IMR-90 (cell line): ENCODE data around the gene CD164L2. TPM values are rescaled to one million over a fixed set of nuclear protein-coding genes. Genes with fewer than 3 reads are reported as not detected.
A peak's percentile ranks its signal among the peaks of the same experiment; 100 is the strongest.

Experiments
- ATAC-seq: fragments of 200-7000 bp; cut with Tn5 transposase; 2 replicates; pipeline ENCODE4 v1.9.1; 2020; ENCODE audit warnings: low read depth, mild to moderate bottlenecking, moderate library complexity
- BruUV-seq: library from RNA; stranded (reverse); fragments of 400-500 nt; replicated peaks from 2 replicates; lab custom pipeline; 2021; lab: Mats Ljungman, UMichigan
- CTCF ChIA-PET: fragments of 300-600 bp; formaldehyde crosslinking; extraction: SDS; loops from one replicate; lab custom pipeline; 2021; ENCODE audit warnings: antibody characterized with exemption; lab: Yijun Ruan, JAX
- POLR2A ChIA-PET: fragments of 300-600 bp; sonication (Branson Sonifier 250); formaldehyde crosslinking; loops from one replicate; lab custom pipeline; 2022; ENCODE audit warnings: antibody characterized with exemption; ENCODE audit not compliant: unreplicated experiment; lab: Charles Lee
- DNase-seq: peaks from one replicate; pipeline ENCODE4 v3.0.0; 2013
- H2AFZ ChIP-seq: replicated peaks from 2 replicates; pipeline ENCODE3; 2013; ENCODE audit warnings: low read length, mild to moderate bottlenecking; ENCODE audit not compliant: poor library complexity
- H2AK5ac ChIP-seq: 2 replicates; pipeline ENCODE4 v1.6.1; 2013; ENCODE audit warnings: low read depth, low read length, inconsistent platforms
- H2AK9ac ChIP-seq: replicated peaks from 2 replicates; pipeline ENCODE3; 2013; ENCODE audit warnings: mild to moderate bottlenecking, low read depth, low read length, moderate library complexity; ENCODE audit not compliant: poor library complexity
- H2BK120ac ChIP-seq: 2 replicates; pipeline ENCODE4 v1.6.1; 2013; ENCODE audit warnings: low read depth, low read length, inconsistent platforms
- H2BK15ac ChIP-seq: 3 replicates; pipeline ENCODE4 v1.6.1; 2013; ENCODE audit warnings: low read depth, low read length, inconsistent platforms
- H2BK20ac ChIP-seq: 2 replicates; pipeline ENCODE4 v1.6.1; 2013; ENCODE audit warnings: low read depth, mild to moderate bottlenecking, inconsistent platforms, low read length, moderate library complexity
- H2BK5ac ChIP-seq: 2 replicates; pipeline ENCODE4 v1.6.1; 2013; ENCODE audit warnings: mild to moderate bottlenecking, low read depth, low read length, inconsistent platforms; ENCODE audit not compliant: poor library complexity, severe bottlenecking
- H3K14ac ChIP-seq: replicated peaks from 2 replicates; pipeline ENCODE4 v1.6.1; 2013; ENCODE audit warnings: low read depth, low read length, inconsistent platforms
- H3K18ac ChIP-seq: 2 replicates; pipeline ENCODE4 v1.6.1; 2013; ENCODE audit warnings: low read depth, low read length, control low read depth
- H3K23ac ChIP-seq: 2 replicates; pipeline ENCODE4 v1.6.1; 2013; ENCODE audit warnings: low read depth, low read length, inconsistent platforms
- H3K27ac ChIP-seq: 2 replicates; pipeline ENCODE4 v1.5.1; 2013; ENCODE audit warnings: mild to moderate bottlenecking, control low read depth, low read length; ENCODE audit not compliant: insufficient read depth
- H3K27me3 ChIP-seq: 2 replicates; pipeline ENCODE4 v1.6.1; 2013; ENCODE audit warnings: low read length; ENCODE audit not compliant: control insufficient read depth, insufficient read depth
- H3K36me3 ChIP-seq: 2 replicates; pipeline ENCODE4 v1.6.1; 2013; ENCODE audit warnings: low read length, mixed read lengths; ENCODE audit not compliant: control insufficient read depth, insufficient read depth
- H3K4ac ChIP-seq: 2 replicates; pipeline ENCODE4 v1.6.1; 2013; ENCODE audit warnings: low read depth, low read length, inconsistent platforms
- H3K4me1 ChIP-seq: 2 replicates; pipeline ENCODE4 v1.6.1; 2013; ENCODE audit warnings: low read length, mixed read lengths; ENCODE audit not compliant: control insufficient read depth, insufficient read depth
- H3K4me2 ChIP-seq: 2 replicates; pipeline ENCODE4 v1.6.1; 2013; ENCODE audit warnings: low read depth, mild to moderate bottlenecking, control low read depth, low read length, moderate library complexity
- H3K4me3 ChIP-seq: 2 replicates; pipeline ENCODE4 v1.5.1; 2013; ENCODE audit warnings: low read depth, mild to moderate bottlenecking, control low read depth, low read length, moderate library complexity; ENCODE audit not compliant: insufficient read depth
- H3K56ac ChIP-seq: 2 replicates; pipeline ENCODE4 v1.6.1; 2013; ENCODE audit warnings: low read length, inconsistent platforms; ENCODE audit not compliant: insufficient read depth; ENCODE audit errors: extremely low read depth
- H3K79me1 ChIP-seq, 2 experiments: 2 replicates each; pipeline ENCODE4 v1.6.1; 2013; ENCODE audit warnings: low read length in 2 of 2, inconsistent platforms in 1 of 2, low read depth in 1 of 2
- H3K9ac ChIP-seq: 2 replicates; pipeline ENCODE4 v1.6.1; 2013; ENCODE audit warnings: low read depth, low read length, control low read depth
- H3K9me1 ChIP-seq: 2 replicates; pipeline ENCODE4 v1.6.1; 2013; ENCODE audit warnings: low read length, inconsistent platforms; ENCODE audit not compliant: insufficient read depth
- H3K9me3 ChIP-seq: 2 replicates; pipeline ENCODE4 v1.6.1; 2013; ENCODE audit warnings: low read length; ENCODE audit not compliant: control insufficient read depth, insufficient read depth
- H4K20me1 ChIP-seq: 2 replicates; pipeline ENCODE4 v1.6.1; 2013; ENCODE audit warnings: low read length, inconsistent platforms; ENCODE audit not compliant: insufficient read depth
- H4K5ac ChIP-seq: 2 replicates; pipeline ENCODE4 v1.6.1; 2013; ENCODE audit warnings: mild to moderate bottlenecking, low read depth, low read length, control low read depth
- H4K8ac ChIP-seq, 2 experiments: 2 replicates each; pipeline ENCODE4 v1.6.1; 2013; ENCODE audit warnings: low read depth in 2 of 2, low read length in 2 of 2, control low read depth in 1 of 2, inconsistent platforms in 1 of 2
- H4K91ac ChIP-seq: 2 replicates; pipeline ENCODE4 v1.6.1; 2013; ENCODE audit warnings: low read depth, low read length, inconsistent platforms; ENCODE audit not compliant: insufficient read depth
- BHLHE40 ChIP-seq: fragments of 150-350 bp; IDR thresholded peaks from 2 replicates; pipeline ENCODE4 v1.6.1; 2016; ENCODE audit warnings: mild to moderate bottlenecking, low read depth, low read length
- CHD1 ChIP-seq: IDR thresholded peaks from 2 replicates; pipeline ENCODE4 v1.6.1; 2012; ENCODE audit warnings: low read depth, low read length, improper control_type of control experiment
- FOS ChIP-seq: fragments of 150-350 bp; IDR thresholded peaks from 2 replicates; pipeline ENCODE4 v1.6.1; 2016; ENCODE audit warnings: low read depth, low read length
- MAZ ChIP-seq: IDR thresholded peaks from 2 replicates; pipeline ENCODE4 v1.6.1; 2012; ENCODE audit warnings: low read depth, mild to moderate bottlenecking, low read length, improper control_type of control experiment, moderate library complexity, borderline replicate concordance
- POLR2A ChIP-seq: IDR thresholded peaks from 2 replicates; pipeline ENCODE4 v1.6.1; 2012; ENCODE audit warnings: mild to moderate bottlenecking, low read depth, low read length
- RFX5 ChIP-seq: IDR thresholded peaks from 2 replicates; pipeline ENCODE4 v1.8.0; 2012; ENCODE audit warnings: low read depth, mild to moderate bottlenecking, low read length, moderate library complexity
- WGBS, 2 experiments: methylation state at CpG; one replicate each; pipeline versions ENCODE4 v1.1.5 to v1.1.7; 2013; ENCODE audit warnings: missing lambda C conversion rate in 2 of 2; ENCODE audit not compliant: insufficient read length in 1 of 2; ENCODE audit errors: extremely low coverage in 2 of 2; 5-methylcytosine and 5-hydroxymethylcytosine counted together
- dilution Hi-C: fragments of 300-500 bp; cut with HindIII; formaldehyde crosslinking; loops from one replicate; pipeline ENCODE4 v1.14.3; 2018; ENCODE audit warnings: low sequenced_read_pairs; ENCODE audit not compliant: unreplicated experiment
- in situ Hi-C: fragments of 300-500 bp; cut with MboI; formaldehyde crosslinking; loops from 3 replicates; pipeline ENCODE4 v1.14.3; 2019; ENCODE audit warnings: low sequenced_read_pairs, inconsistent platforms, mixed read lengths
- intact Hi-C: fragments of 100-400 bp; cut with micrococcal nuclease; formaldehyde crosslinking; loops from 2 replicates; pipeline ENCODE4 v1.10.0; 2022
- polyA plus RNA-seq, 3 experiments: library from polyadenylated mRNA; depleted of rRNA; stranded (reverse); fragments of >200 nt; gene quantifications; 2 replicates each; pipeline ENCODE4 v1.2.3, GENCODE V29; 2012; ENCODE audit warnings: low replicate concordance in 1 of 3
- total RNA-seq: library from RNA; depleted of rRNA; stranded (reverse); fragments of >200 nt; gene quantifications from 2 replicates; pipeline ENCODE4 v1.2.3, GENCODE V29; 2012
- TF ChIP-seq, protein P1 (sequence below): fragments of 150-350 bp; IDR thresholded peaks from 2 replicates; pipeline ENCODE4 v1.6.1; 2016; ENCODE audit warnings: low read depth, mild to moderate bottlenecking, low read length, moderate library complexity, borderline replicate concordance

The CD164L2 gene
- total and polyA plus RNA-seq, 2 of the 4 experiments (the other 2 are of a cell fraction), result not detected

DNA sequence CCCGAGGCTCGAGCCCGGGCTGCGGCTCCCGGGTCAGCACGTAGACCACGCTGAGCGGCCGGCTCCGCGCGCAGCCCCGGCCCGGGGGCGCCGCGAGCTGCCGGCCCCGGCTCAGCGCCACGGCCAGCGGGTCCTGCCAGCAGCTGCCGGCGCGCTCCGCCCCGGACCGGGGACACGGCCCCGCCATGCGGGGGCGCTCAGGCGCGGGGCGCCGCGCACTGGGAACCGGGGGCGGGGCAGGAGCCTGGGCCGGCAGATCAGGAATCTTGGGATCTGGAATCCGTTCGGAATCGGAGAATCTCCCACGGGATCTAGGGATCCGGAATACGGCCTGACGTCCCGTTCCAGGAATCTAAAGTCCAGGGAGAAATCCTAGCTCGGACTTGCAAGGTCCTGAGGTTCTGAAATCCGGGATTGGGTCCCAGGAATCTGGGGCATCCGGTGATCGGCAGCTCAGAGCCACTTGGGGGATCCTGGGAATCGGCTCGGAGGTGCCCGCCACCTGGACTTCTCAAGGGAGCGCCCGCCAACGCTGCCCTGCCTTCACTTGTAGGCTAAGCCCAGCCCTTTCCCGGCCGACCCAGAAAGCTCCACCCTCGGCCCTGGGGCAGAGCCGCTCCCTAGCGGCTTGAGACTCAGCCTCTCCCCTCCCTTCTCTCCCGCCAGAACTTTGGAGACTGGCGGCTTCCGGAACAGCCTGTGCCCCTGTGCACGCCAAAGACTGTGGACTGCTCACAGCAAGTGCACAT is 16.5 kb downstream of the CD164L2 start, which contains the start of gene MAP3K6 (continued):
- TF ChIP-seq RFX5 (no peak), MAZ (peak; percentile 84; the same call in 1 of the 2 replicates), POLR2A (no peak; the same call in 1 of the 2 replicates)

DNA sequence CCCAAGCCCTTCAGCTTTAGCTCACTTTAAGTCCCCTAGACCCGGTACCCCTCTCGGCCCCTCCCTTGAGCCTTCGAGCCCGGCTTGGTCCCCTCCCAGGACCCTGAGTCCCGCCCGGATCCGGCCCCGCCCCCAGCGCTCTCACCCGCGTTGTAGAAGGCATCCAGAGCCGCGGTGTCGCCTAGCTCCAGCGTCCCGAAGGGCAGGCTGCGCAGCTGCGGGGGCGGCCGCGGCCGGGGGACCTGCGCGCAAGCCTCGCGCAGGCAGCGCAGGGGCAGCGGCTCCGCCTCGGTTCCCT is 17.1 kb downstream of the CD164L2 start:
- Histone ChIP-seq H2BK15ac (no peak overlapping the region), H3K4ac (peak overlapping the region; percentile 91), H2BK20ac (no peak overlapping the region), H3K9ac (peak overlapping the region; percentile 88), H2AK5ac (no peak overlapping the region), H3K27ac (peak overlapping the region; percentile 90), H3K56ac (peak overlapping the region; percentile 70; the same call in 1 of the 2 replicates), H2AK9ac (peak overlapping the region; percentile 91), H3K79me1 (peaks cover 6 to 24% of the 10 kb centered on the region in 2 experiments; a peak in 3 of 4 replicates), H4K8ac (peak overlapping the region; percentile 24 to 66; a peak in 2 of 4 replicates), H4K91ac (peak overlapping the region; percentile 58; the same call in 1 of the 2 replicates), H2BK5ac (peak overlapping the region; percentile 84), H3K36me3 (peaks cover 24% of the 10 kb centered on the region), H3K4me3 (peak overlapping the region; percentile 77), H2BK120ac (peak overlapping the region; percentile 54; the same call in 1 of the 2 replicates), H3K9me1 (peaks cover 18% of the 10 kb centered on the region), H4K20me1 (peaks cover 2% of the 10 kb centered on the region; the same call in 1 of the 2 replicates), H3K9me3 (no peaks in the 10 kb centered on the region), H3K18ac (peak overlapping the region; percentile 38; the same call in 1 of the 2 replicates), H3K27me3 (no peaks in the 10 kb centered on the region), H3K4me2 (peak overlapping the region; percentile 81), H4K5ac (0 out of 2 replicates have a peak overlapping the region, but pooled peaks have one; percentile 31), H2AFZ (peak overlapping the region; percentile 99), H3K23ac (no peak overlapping the region), H3K14ac (peak overlapping the region; percentile 86), H3K4me1 (peaks cover 11% of the 10 kb centered on the region)
- no peak for TF ChIP-seq BHLHE40
- 0 out of 2 replicates have a peak, but pooled peaks have one; percentile 40 for TF ChIP-seq CHD1
- no peak for TF ChIP-seq FOS
- TF ChIP-seq, protein P1, sequence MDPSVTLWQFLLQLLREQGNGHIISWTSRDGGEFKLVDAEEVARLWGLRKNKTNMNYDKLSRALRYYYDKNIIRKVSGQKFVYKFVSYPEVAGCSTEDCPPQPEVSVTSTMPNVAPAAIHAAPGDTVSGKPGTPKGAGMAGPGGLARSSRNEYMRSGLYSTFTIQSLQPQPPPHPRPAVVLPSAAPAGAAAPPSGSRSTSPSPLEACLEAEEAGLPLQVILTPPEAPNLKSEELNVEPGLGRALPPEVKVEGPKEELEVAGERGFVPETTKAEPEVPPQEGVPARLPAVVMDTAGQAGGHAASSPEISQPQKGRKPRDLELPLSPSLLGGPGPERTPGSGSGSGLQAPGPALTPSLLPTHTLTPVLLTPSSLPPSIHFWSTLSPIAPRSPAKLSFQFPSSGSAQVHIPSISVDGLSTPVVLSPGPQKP, result no peak
- peak; percentile 51; the same call in 1 of the 2 replicates for TF ChIP-seq RFX5
- in situ Hi-C loops, result no loop called here
- CTCF ChIA-PET, result interaction anchor here (0.6 to 2.3 kb wide), 9 partner anchors 11 to 70 kb away, joined by 3 to 9 read pairs (median 5); no protein-coding TSS in a partner anchor
- BruUV-seq, result no TSS peak
- POLR2A ChIA-PET, result interaction anchor here (0.6 to 1.0 kb wide), 3 partner anchors 25 to 44 kb away, joined by 3 to 4 read pairs (median 3); partner anchors contain the start of gene TMEM222
- DNase-seq (peak; percentile 49), ATAC-seq (peak; percentile 69)
- dilution Hi-C loops, result no loop called here
- intact Hi-C loops, result loop anchor here (2.0 kb wide), 1 partner anchor 65 kb away; no protein-coding TSS in a partner anchor
- WGBS, 2 experiments, result 0% methylated on average over 27 of the region's 30 CpGs; no CpG with 5 or more reads in 1 of the 2 experiments
